H9 (cell line): ENCODE data around the gene ACOX3. TPM values are rescaled to one million over a fixed set of nuclear protein-coding genes. Genes with fewer than 3 reads are reported as not detected.

Source experiments
- DNase-seq: peaks from one replicate; pipeline ENCODE4 v3.0.0-alpha.2; 2017
- H2AFZ ChIP-seq: one replicate; pipeline ENCODE4 v1.6.1; 2013; ENCODE audit warnings: mild to moderate bottlenecking, low read length, control low read depth, moderate library complexity
- H2AK5ac ChIP-seq: 2 replicates; pipeline ENCODE4 v1.6.1; 2013; ENCODE audit warnings: low read length, control low read depth, mixed read lengths; ENCODE audit not compliant: insufficient read length
- H2BK120ac ChIP-seq: one replicate; pipeline ENCODE4 v1.6.1; 2013; ENCODE audit warnings: low read depth, mild to moderate bottlenecking, low read length, control low read depth, inconsistent platforms; ENCODE audit not compliant: poor library complexity, severe bottlenecking
- H2BK12ac ChIP-seq: 2 replicates; pipeline ENCODE4 v1.6.1; 2013; ENCODE audit warnings: low read length, control low read depth, mixed read lengths, low read depth; ENCODE audit not compliant: insufficient read length
- H2BK15ac ChIP-seq: 2 replicates; pipeline ENCODE4 v1.6.1; 2013; ENCODE audit warnings: low read depth, low read length, control low read depth
- H2BK20ac ChIP-seq: one replicate; pipeline ENCODE4 v1.6.1; 2013; ENCODE audit warnings: low read depth, mild to moderate bottlenecking, low read length, control low read depth, inconsistent platforms; ENCODE audit not compliant: poor library complexity, severe bottlenecking
- H2BK5ac ChIP-seq: 2 replicates; pipeline ENCODE4 v1.6.1; 2013; ENCODE audit warnings: low read length, control low read depth, mixed read lengths; ENCODE audit not compliant: insufficient read length
- H3K14ac ChIP-seq: 2 replicates; pipeline ENCODE4 v1.6.1; 2013; ENCODE audit warnings: low read length, control low read depth; ENCODE audit not compliant: insufficient read depth
- H3K18ac ChIP-seq: 2 replicates; pipeline ENCODE4 v1.6.1; 2013; ENCODE audit warnings: low read depth, mild to moderate bottlenecking, mixed read lengths, low read length, control low read depth; ENCODE audit not compliant: insufficient read length
- H3K23ac ChIP-seq: 2 replicates; pipeline ENCODE4 v1.6.1; 2013; ENCODE audit warnings: low read length, control low read depth, mixed read lengths, low read depth; ENCODE audit not compliant: insufficient read length
- H3K23me2 ChIP-seq: 2 replicates; pipeline ENCODE4 v1.6.1; 2013; ENCODE audit warnings: low read depth, mild to moderate bottlenecking, mixed read lengths, low read length, control low read depth; ENCODE audit not compliant: insufficient read length, poor library complexity, severe bottlenecking
- H3K27ac ChIP-seq: 2 replicates; pipeline ENCODE4 v1.5.1; 2013; ENCODE audit warnings: low read length, control low read depth, mixed read lengths, low read depth; ENCODE audit not compliant: insufficient read length
- H3K27me3 ChIP-seq: 2 replicates; pipeline ENCODE4 v1.6.1; 2013; ENCODE audit warnings: low read length, control low read depth, inconsistent platforms; ENCODE audit not compliant: insufficient read depth
- H3K4ac ChIP-seq: 2 replicates; pipeline ENCODE4 v1.6.1; 2013; ENCODE audit warnings: low read depth, mild to moderate bottlenecking, control low read depth, inconsistent platforms, low read length, moderate library complexity
- H3K4me1 ChIP-seq: 2 replicates; pipeline ENCODE4 v1.6.1; 2013; ENCODE audit warnings: low read length, control low read depth, inconsistent platforms; ENCODE audit not compliant: insufficient read depth
- H3K4me2 ChIP-seq: 2 replicates; pipeline ENCODE4 v1.6.1; 2013; ENCODE audit warnings: low read length, control low read depth, mixed read lengths; ENCODE audit not compliant: insufficient read length, insufficient read depth
- H3K56ac ChIP-seq: 2 replicates; pipeline ENCODE4 v1.6.1; 2013; ENCODE audit warnings: low read depth, mild to moderate bottlenecking, mixed read lengths, low read length, control low read depth; ENCODE audit not compliant: insufficient read length
- H3K79me1 ChIP-seq: 2 replicates; pipeline ENCODE4 v1.6.1; 2013; ENCODE audit warnings: low read depth, mild to moderate bottlenecking, moderate library complexity, low read length, control low read depth, inconsistent platforms; ENCODE audit not compliant: insufficient read depth, poor library complexity, severe bottlenecking
- H3K79me2 ChIP-seq: 2 replicates; pipeline ENCODE4 v1.6.1; 2013; ENCODE audit warnings: low read length, control low read depth, inconsistent platforms; ENCODE audit not compliant: insufficient read depth
- H3K9ac ChIP-seq: 2 replicates; pipeline ENCODE4 v1.6.1; 2013; ENCODE audit warnings: low read length, control low read depth, mixed read lengths; ENCODE audit not compliant: insufficient read length; ENCODE audit errors: extremely low read depth
- H3K9me3 ChIP-seq: one replicate; pipeline ENCODE4 v1.6.1; 2013; ENCODE audit warnings: low read depth, low read length, inconsistent platforms; ENCODE audit not compliant: control insufficient read depth
- H3T11ph ChIP-seq: one replicate; pipeline ENCODE4 v1.6.1; 2013; ENCODE audit warnings: mild to moderate bottlenecking, low read length, control low read depth, inconsistent platforms
- H4K20me1 ChIP-seq: one replicate; pipeline ENCODE4 v1.6.1; 2013; ENCODE audit not compliant: control insufficient read depth, insufficient read length, insufficient read depth
- H4K5ac ChIP-seq: 2 replicates; pipeline ENCODE4 v1.6.1; 2013; ENCODE audit warnings: low read depth, mild to moderate bottlenecking, mixed read lengths, low read length, control low read depth; ENCODE audit not compliant: insufficient read length
- H4K8ac ChIP-seq: replicated peaks from 2 replicates; pipeline ENCODE4 v1.6.1; 2013; ENCODE audit warnings: low read length, control low read depth, mixed read lengths, low read depth; ENCODE audit not compliant: insufficient read length
- H4K91ac ChIP-seq: 2 replicates; pipeline ENCODE4 v1.6.1; 2013; ENCODE audit warnings: low read depth, mild to moderate bottlenecking, moderate library complexity, mixed read lengths, low read length, control low read depth; ENCODE audit not compliant: insufficient read length
- H3K27ac Mint-ChIP-seq, 3 experiments: 2 replicates in 2 of 3; 3 replicates in 1 of 3; pipeline ENCODE4 v1.8.0; 2020 to 2021; ENCODE audit warnings: mixed read lengths in 3 of 3, mild to moderate bottlenecking in 1 of 3, moderate library complexity in 1 of 3
- H3K27me3 Mint-ChIP-seq: 2 replicates; pipeline ENCODE4 v1.8.0; 2021; ENCODE audit warnings: low read depth, mild to moderate bottlenecking, moderate library complexity, mixed read lengths
- H3K36me3 Mint-ChIP-seq, 3 experiments: 2 replicates in 2 of 3; 3 replicates in 1 of 3; pipeline ENCODE4 v1.8.0; 2020 to 2021; ENCODE audit warnings: low read depth in 3 of 3, mixed read lengths in 3 of 3; ENCODE audit not compliant: insufficient read depth in 1 of 3
- H3K4me1 Mint-ChIP-seq, 2 experiments: 2 replicates each; pipeline ENCODE4 v1.8.0; 2020; ENCODE audit warnings: mixed read lengths in 2 of 2
- H3K4me3 Mint-ChIP-seq, 2 experiments: 2 replicates in 1 of 2; 3 replicates in 1 of 2; pipeline ENCODE4 v1.8.0; 2020 to 2021; ENCODE audit warnings: mild to moderate bottlenecking in 2 of 2, mixed read lengths in 2 of 2, moderate library complexity in 1 of 2
- H3K9me3 Mint-ChIP-seq, 2 experiments: 2 replicates in 1 of 2; 3 replicates in 1 of 2; pipeline ENCODE4 v1.8.0; 2020; ENCODE audit warnings: mild to moderate bottlenecking in 2 of 2, mixed read lengths in 2 of 2, moderate library complexity in 1 of 2
- CTCF ChIP-seq: fragments of 200-600 bp; sonication (generic); conservative IDR thresholded peaks from 3 replicates; pipeline ENCODE4 v1.8.0; 2021; ENCODE audit warnings: antibody characterized with exemption, mild to moderate bottlenecking
- WGBS: extraction: QIAGEN DNeasy Blood & Tissue Kit; methylation state at CpG from one replicate; pipeline ENCODE4 v1.1.7; 2013; ENCODE audit warnings: missing lambda C conversion rate, low lambda C conversion rate, mixed read lengths; ENCODE audit not compliant: insufficient read length; ENCODE audit errors: extremely low coverage; 5-methylcytosine and 5-hydroxymethylcytosine counted together
- total RNA-seq: library from RNA; stranded (reverse); gene quantifications from 2 replicates; pipeline ENCODE4 v1.2.1, GENCODE V29; 2021

Gene ACOX3
- total RNA-seq, 1 experiment from 2014 or later = 13.8 TPM

GRCh38 chr4:8435656-8436121 lies 4.8 kb downstream of the ACOX3 start:
- Mint-ChIP-seq H3K4me3 (no peak overlapping the region), H3K27me3 (no peaks in the 10 kb centered on the region), H3K36me3 (peaks cover 6 to 11% (median 9%) of the 10 kb centered on the region in 3 experiments), H3K27ac (no peak overlapping the region; a peak in 1 of 7 replicates), H3K9me3 (peaks cover 14 to 15% of the 10 kb centered on the region in 2 experiments), H3K4me1 (peaks cover 36 to 47% of the 10 kb centered on the region in 2 experiments)
- Histone ChIP-seq H3K9me3 (no peaks in the 10 kb centered on the region), H3K23me2 (no peaks in the 10 kb centered on the region), H3K79me1 (no peaks in the 10 kb centered on the region), H3K23ac (no peak overlapping the region), H4K20me1 (no peaks in the 10 kb centered on the region), H3K4me1 (no peaks in the 10 kb centered on the region; the same call in 1 of the 2 replicates), H2BK20ac (no peak overlapping the region), H2AK5ac (no peak overlapping the region), H3K27me3 (no peaks in the 10 kb centered on the region), H3K18ac (no peak overlapping the region), H2BK15ac (no peak overlapping the region), H3K4ac (no peak overlapping the region), H4K5ac (no peak overlapping the region), H2BK5ac (no peak overlapping the region), H3K79me2 (no peaks in the 10 kb centered on the region), H2BK120ac (no peak overlapping the region), H3T11ph (no peak overlapping the region), H3K56ac (no peak overlapping the region), H3K9ac (no peak overlapping the region), H4K8ac (no peak overlapping the region), H2BK12ac (no peak overlapping the region), H3K4me2 (no peak overlapping the region), H3K14ac (no peak overlapping the region), H4K91ac (no peak overlapping the region), H3K27ac (no peak overlapping the region), H2AFZ (no peak overlapping the region)
- DNase-seq = no peak
- no peak for TF ChIP-seq CTCF
- no CpG with 5 or more reads among the region's 5 CpGs for WGBS
